T follicular helper cell (primary cell): ENCODE results near the gene BEX3.

Experiments
- DNase-seq: peaks from one replicate; pipeline ENCODE4 v3.0.0-alpha.2; 2020; ENCODE audit warnings: low read depth

BEX3 gene

GRCh38 chrX:103423955-103424638 lies 47.8 kb downstream of the BEX3 start:
- no peak for DNase-seq
